IMR-90 (cell line): ENCODE results near the gene ZNF212. TPM values are rescaled to one million over a fixed set of nuclear protein-coding genes. Genes with fewer than 3 reads are reported as not detected.

Experiments
- ATAC-seq: fragments of 200-7000 bp; cut with Tn5 transposase; 2 replicates; pipeline ENCODE4 v1.9.1; 2020; ENCODE audit warnings: low read depth, mild to moderate bottlenecking, moderate library complexity
- BruUV-seq: library from RNA; stranded (reverse); fragments of 400-500 nt; replicated peaks from 2 replicates; lab custom pipeline; 2021; lab: Mats Ljungman, UMichigan
- CTCF ChIA-PET: fragments of 300-600 bp; formaldehyde crosslinking; extraction: SDS; loops from one replicate; lab custom pipeline; 2021; ENCODE audit warnings: antibody characterized with exemption; lab: Yijun Ruan, JAX
- POLR2A ChIA-PET: fragments of 300-600 bp; sonication (Branson Sonifier 250); formaldehyde crosslinking; loops from one replicate; lab custom pipeline; 2022; ENCODE audit warnings: antibody characterized with exemption; ENCODE audit not compliant: unreplicated experiment; lab: Charles Lee
- DNase-seq: peaks from one replicate; pipeline ENCODE4 v3.0.0; 2013
- H2AFZ ChIP-seq: replicated peaks from 2 replicates; pipeline ENCODE3; 2013; ENCODE audit warnings: low read length, mild to moderate bottlenecking; ENCODE audit not compliant: poor library complexity
- H2AK5ac ChIP-seq: 2 replicates; pipeline ENCODE4 v1.6.1; 2013; ENCODE audit warnings: low read depth, low read length, inconsistent platforms
- H2AK9ac ChIP-seq: replicated peaks from 2 replicates; pipeline ENCODE3; 2013; ENCODE audit warnings: mild to moderate bottlenecking, low read depth, low read length, moderate library complexity; ENCODE audit not compliant: poor library complexity
- H2BK120ac ChIP-seq: 2 replicates; pipeline ENCODE4 v1.6.1; 2013; ENCODE audit warnings: low read depth, low read length, inconsistent platforms
- H2BK15ac ChIP-seq: 3 replicates; pipeline ENCODE4 v1.6.1; 2013; ENCODE audit warnings: low read depth, low read length, inconsistent platforms
- H2BK20ac ChIP-seq: 2 replicates; pipeline ENCODE4 v1.6.1; 2013; ENCODE audit warnings: low read depth, mild to moderate bottlenecking, inconsistent platforms, low read length, moderate library complexity
- H2BK5ac ChIP-seq: 2 replicates; pipeline ENCODE4 v1.6.1; 2013; ENCODE audit warnings: mild to moderate bottlenecking, low read depth, low read length, inconsistent platforms; ENCODE audit not compliant: poor library complexity, severe bottlenecking
- H3K14ac ChIP-seq: replicated peaks from 2 replicates; pipeline ENCODE4 v1.6.1; 2013; ENCODE audit warnings: low read depth, low read length, inconsistent platforms
- H3K18ac ChIP-seq: 2 replicates; pipeline ENCODE4 v1.6.1; 2013; ENCODE audit warnings: low read depth, low read length, control low read depth
- H3K23ac ChIP-seq: 2 replicates; pipeline ENCODE4 v1.6.1; 2013; ENCODE audit warnings: low read depth, low read length, inconsistent platforms
- H3K27ac ChIP-seq: 2 replicates; pipeline ENCODE4 v1.5.1; 2013; ENCODE audit warnings: mild to moderate bottlenecking, control low read depth, low read length; ENCODE audit not compliant: insufficient read depth
- H3K27me3 ChIP-seq: 2 replicates; pipeline ENCODE4 v1.6.1; 2013; ENCODE audit warnings: low read length; ENCODE audit not compliant: control insufficient read depth, insufficient read depth
- H3K36me3 ChIP-seq: 2 replicates; pipeline ENCODE4 v1.6.1; 2013; ENCODE audit warnings: low read length, mixed read lengths; ENCODE audit not compliant: control insufficient read depth, insufficient read depth
- H3K4ac ChIP-seq: 2 replicates; pipeline ENCODE4 v1.6.1; 2013; ENCODE audit warnings: low read depth, low read length, inconsistent platforms
- H3K4me1 ChIP-seq: 2 replicates; pipeline ENCODE4 v1.6.1; 2013; ENCODE audit warnings: low read length, mixed read lengths; ENCODE audit not compliant: control insufficient read depth, insufficient read depth
- H3K4me2 ChIP-seq: 2 replicates; pipeline ENCODE4 v1.6.1; 2013; ENCODE audit warnings: low read depth, mild to moderate bottlenecking, control low read depth, low read length, moderate library complexity
- H3K4me3 ChIP-seq: 2 replicates; pipeline ENCODE4 v1.5.1; 2013; ENCODE audit warnings: low read depth, mild to moderate bottlenecking, control low read depth, low read length, moderate library complexity; ENCODE audit not compliant: insufficient read depth
- H3K56ac ChIP-seq: 2 replicates; pipeline ENCODE4 v1.6.1; 2013; ENCODE audit warnings: low read length, inconsistent platforms; ENCODE audit not compliant: insufficient read depth; ENCODE audit errors: extremely low read depth
- H3K79me1 ChIP-seq, 2 experiments: 2 replicates each; pipeline ENCODE4 v1.6.1; 2013; ENCODE audit warnings: low read length in 2 of 2, inconsistent platforms in 1 of 2, low read depth in 1 of 2
- H3K9ac ChIP-seq: 2 replicates; pipeline ENCODE4 v1.6.1; 2013; ENCODE audit warnings: low read depth, low read length, control low read depth
- H3K9me1 ChIP-seq: 2 replicates; pipeline ENCODE4 v1.6.1; 2013; ENCODE audit warnings: low read length, inconsistent platforms; ENCODE audit not compliant: insufficient read depth
- H3K9me3 ChIP-seq: 2 replicates; pipeline ENCODE4 v1.6.1; 2013; ENCODE audit warnings: low read length; ENCODE audit not compliant: control insufficient read depth, insufficient read depth
- H4K20me1 ChIP-seq: 2 replicates; pipeline ENCODE4 v1.6.1; 2013; ENCODE audit warnings: low read length, inconsistent platforms; ENCODE audit not compliant: insufficient read depth
- H4K5ac ChIP-seq: 2 replicates; pipeline ENCODE4 v1.6.1; 2013; ENCODE audit warnings: mild to moderate bottlenecking, low read depth, low read length, control low read depth
- H4K8ac ChIP-seq, 2 experiments: 2 replicates each; pipeline ENCODE4 v1.6.1; 2013; ENCODE audit warnings: low read depth in 2 of 2, low read length in 2 of 2, control low read depth in 1 of 2, inconsistent platforms in 1 of 2
- H4K91ac ChIP-seq: 2 replicates; pipeline ENCODE4 v1.6.1; 2013; ENCODE audit warnings: low read depth, low read length, inconsistent platforms; ENCODE audit not compliant: insufficient read depth
- POLR2A ChIP-seq: IDR thresholded peaks from 2 replicates; pipeline ENCODE4 v1.6.1; 2012; ENCODE audit warnings: mild to moderate bottlenecking, low read depth, low read length
- RAD21 ChIP-seq: IDR thresholded peaks from 2 replicates; pipeline ENCODE4 v1.6.1; 2012; ENCODE audit warnings: low read length, improper control_type of control experiment
- WGBS, 2 experiments: methylation state at CpG; one replicate each; pipeline versions ENCODE4 v1.1.5 to v1.1.7; 2013; ENCODE audit warnings: missing lambda C conversion rate in 2 of 2; ENCODE audit not compliant: insufficient read length in 1 of 2; ENCODE audit errors: extremely low coverage in 2 of 2; 5-methylcytosine and 5-hydroxymethylcytosine counted together
- dilution Hi-C: fragments of 300-500 bp; cut with HindIII; formaldehyde crosslinking; loops from one replicate; pipeline ENCODE4 v1.14.3; 2018; ENCODE audit warnings: low sequenced_read_pairs; ENCODE audit not compliant: unreplicated experiment
- in situ Hi-C: fragments of 300-500 bp; cut with MboI; formaldehyde crosslinking; loops from 3 replicates; pipeline ENCODE4 v1.14.3; 2019; ENCODE audit warnings: low sequenced_read_pairs, inconsistent platforms, mixed read lengths
- intact Hi-C: fragments of 100-400 bp; cut with micrococcal nuclease; formaldehyde crosslinking; loops from 2 replicates; pipeline ENCODE4 v1.10.0; 2022
- polyA plus RNA-seq, 3 experiments: library from polyadenylated mRNA; depleted of rRNA; stranded (reverse); fragments of >200 nt; gene quantifications; 2 replicates each; pipeline ENCODE4 v1.2.3, GENCODE V29; 2012; ENCODE audit warnings: low replicate concordance in 1 of 3
- total RNA-seq: library from RNA; depleted of rRNA; stranded (reverse); fragments of >200 nt; gene quantifications from 2 replicates; pipeline ENCODE4 v1.2.3, GENCODE V29; 2012

ZNF212 gene
- total and polyA plus RNA-seq, 2 of the 4 experiments (the other 2 are of a cell fraction) = 3.8 to 5.1 TPM

DNA sequence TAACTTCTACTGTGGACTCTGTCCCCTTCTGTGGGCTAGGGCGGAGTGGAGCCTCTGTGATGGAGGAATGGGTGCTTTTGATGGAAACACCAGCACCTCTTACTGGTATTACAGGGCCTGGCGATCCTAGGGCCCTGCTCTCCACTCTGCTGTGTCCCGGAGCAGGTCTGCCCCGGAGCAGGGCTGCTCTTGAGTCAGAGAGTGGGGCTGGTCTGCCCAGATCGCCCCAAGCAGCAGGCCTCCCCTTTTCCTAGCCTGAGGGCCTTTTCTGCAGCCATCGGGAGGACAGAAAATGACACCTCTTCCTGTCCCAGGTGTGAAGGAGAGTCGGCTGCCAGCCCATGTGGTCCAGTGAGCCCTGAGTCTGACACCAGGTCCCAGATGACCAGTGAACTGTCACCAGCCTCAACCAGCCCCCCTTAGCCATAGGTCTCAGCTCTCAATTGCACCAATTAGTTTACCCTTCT lies 42.7 kb upstream of the ZNF212 start:
- Histone ChIP-seq H4K8ac (no peak overlapping the region; a peak in 2 of 4 replicates), H3K56ac (peak overlapping the region; percentile 77; the same call in 1 of the 2 replicates), H2BK5ac (peak overlapping the region; percentile 71), H3K23ac (peak overlapping the region; percentile 87; the same call in 1 of the 2 replicates), H2BK20ac (no peak overlapping the region), H4K91ac (no peak overlapping the region), H4K20me1 (peaks cover 17% of the 10 kb centered on the region), H3K27ac (peak overlapping the region; percentile 63), H3K18ac (no peak overlapping the region), H2AK9ac (peak overlapping the region; percentile 87), H3K14ac (peak overlapping the region; percentile 64), H3K4me2 (peak overlapping the region; percentile 92), H2BK120ac (no peak overlapping the region), H2AFZ (peak overlapping the region; percentile 61), H3K27me3 (no peaks in the 10 kb centered on the region), H4K5ac (no peak overlapping the region), H3K4me3 (peak overlapping the region; percentile 75), H2AK5ac (peak overlapping the region; percentile 20), H2BK15ac (no peak overlapping the region), H3K4me1 (peaks cover 6% of the 10 kb centered on the region), H3K9me3 (no peaks in the 10 kb centered on the region), H3K36me3 (peaks cover 27% of the 10 kb centered on the region), H3K9ac (peak overlapping the region; percentile 89), H3K79me1 (peaks cover 12 to 45% of the 10 kb centered on the region in 2 experiments), H3K9me1 (0 out of 2 replicates have a peak, but pooled peaks cover 6% of the 10 kb centered on the region), H3K4ac (peak overlapping the region; percentile 77; the same call in 1 of the 2 replicates)
- no CpG with 5 or more reads among the region's 7 CpGs for WGBS, 2 experiments
- POLR2A ChIA-PET = no interaction called here
- TF ChIP-seq POLR2A (peak; percentile 27; the same call in 1 of the 2 replicates), RAD21 (no peak)
- CTCF ChIA-PET = no interaction called here
- no peak for DNase-seq
- ATAC-seq = peak; percentile 15; the same call in 1 of the 2 replicates
- no TSS peak for BruUV-seq
- dilution Hi-C loops = no loop called here
- in situ Hi-C loops = no loop called here
- intact Hi-C loops = loop anchor here (5.0 kb wide), 1 partner anchor 36 kb away; no protein-coding TSS in a partner anchor
